Left ventricle myocardium inferior (tissue), 1 donor: ENCODE data around the gene RIMKLB. TPM values are rescaled to one million over a fixed set of nuclear protein-coding genes. Genes with fewer than 3 reads are reported as not detected.

Experiments used
- DNase-seq: peaks from one replicate; pipeline ENCODE4 v3.0.0-alpha.2; 2020
- H3K27ac ChIP-seq: fragments of 200-600 bp; replicated peaks from 2 replicates; pipeline ENCODE4 v1.8.0; 2021
- H3K27me3 ChIP-seq: fragments of 200-600 bp; 2 replicates; pipeline ENCODE4 v1.8.0; 2021; ENCODE audit warnings: low read depth
- H3K36me3 ChIP-seq: fragments of 200-600 bp; 2 replicates; pipeline ENCODE4 v1.8.0; 2021
- H3K4me1 ChIP-seq: fragments of 200-600 bp; 2 replicates; pipeline ENCODE4 v1.8.0; 2021
- H3K4me3 ChIP-seq: fragments of 200-600 bp; 2 replicates; pipeline ENCODE4 v1.8.0; 2021; ENCODE audit warnings: mild to moderate bottlenecking, moderate library complexity
- H3K9me3 ChIP-seq: fragments of 200-600 bp; replicated peaks from 2 replicates; pipeline ENCODE4 v1.8.0; 2021
- CTCF ChIP-seq: fragments of 200-600 bp; IDR thresholded peaks from 2 replicates; pipeline ENCODE4 v1.8.0; 2021; ENCODE audit warnings: antibody characterized with exemption, mild to moderate bottlenecking, borderline replicate concordance
- intact Hi-C: fragments of 100-400 bp; cut with micrococcal nuclease; formaldehyde crosslinking; loops from one replicate; pipeline ENCODE4 v1.11.0; 2022
- total RNA-seq: library from RNA; stranded (reverse); fragmentation: NEBNext Ultra II Directional; extraction: Animal tissue kit (Norgen Biotek cat#: 25700); gene quantifications from one replicate; pipeline ENCODE4 v1.2.1, GENCODE V29; 2021
- donor health status: DM: no; HTN: yes; CAD: no; lungs with severe emphysema.

The RIMKLB gene
- total RNA-seq, 1 donor from 2014 or later, result 14.0 TPM

DNA sequence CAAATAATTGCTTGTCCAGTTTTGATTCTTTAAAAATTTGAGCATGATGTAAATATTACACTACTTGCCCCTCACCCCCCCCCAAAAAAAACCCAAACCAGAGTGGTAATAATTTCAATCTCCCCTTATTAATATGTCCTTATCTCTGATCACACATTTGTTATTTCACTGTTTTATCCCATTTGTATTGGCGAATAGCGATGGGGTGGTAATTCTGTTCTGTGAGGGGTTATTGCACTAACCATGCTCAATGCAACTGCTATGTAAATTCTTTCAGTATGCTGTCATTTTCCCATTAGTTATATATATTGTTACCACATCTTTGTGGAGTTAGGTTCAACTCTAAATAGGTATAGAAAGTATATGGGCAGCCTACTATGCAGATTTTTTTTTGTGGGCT, 1.1 kb downstream of the RIMKLB start:
- no peak for DNase-seq
- peak overlapping the region; percentile 99 for H3K4me3 ChIP-seq
- intact Hi-C loops, result no loop called here
- no peaks in the 10 kb centered on the region for H3K27me3 ChIP-seq
- no peak for TF ChIP-seq CTCF
- peak overlapping the region; percentile 94 for H3K27ac ChIP-seq
- H3K9me3 ChIP-seq, result no peaks in the 10 kb centered on the region
- peaks cover 63% of the 10 kb centered on the region for H3K4me1 ChIP-seq
- no peaks in the 10 kb centered on the region for H3K36me3 ChIP-seq

- peak overlapping the region; percentile 1 for H3K4me3 ChIP-seq
- no peak for TF ChIP-seq CTCF
Observed at GRCh38 chr12:8699714-8700113, 1.9 kb downstream of the RIMKLB start.

GRCh38 chr12:8701046-8701660, 3.4 kb downstream of the RIMKLB start:
- no peak for DNase-seq
- H3K27ac ChIP-seq, result peak overlapping the region; percentile 56
- no peaks in the 10 kb centered on the region for H3K27me3 ChIP-seq
- H3K4me3 ChIP-seq, result peak overlapping the region; percentile 27
- TF ChIP-seq CTCF, result no peak
- no peaks in the 10 kb centered on the region for H3K9me3 ChIP-seq
- peaks cover 63% of the 10 kb centered on the region for H3K4me1 ChIP-seq
- intact Hi-C loops, result no loop called here
- H3K36me3 ChIP-seq, result no peaks in the 10 kb centered on the region

More at GRCh38 chr12:8699714-8700113, 1.9 kb downstream of the RIMKLB start:
- Histone ChIP-seq H3K9me3 (no peaks in the 10 kb centered on the region), H3K27ac (peak overlapping the region; percentile 56), H3K36me3 (no peaks in the 10 kb centered on the region), H3K27me3 (no peaks in the 10 kb centered on the region), H3K4me1 (peaks cover 63% of the 10 kb centered on the region)
- intact Hi-C loops, result no loop called here
- no peak for DNase-seq

GRCh38 chr12:8702159-8702558, 4.4 kb downstream of the RIMKLB start:
- peak overlapping the region; percentile 56 for H3K27ac ChIP-seq
- peaks cover 55% of the 10 kb centered on the region for H3K4me1 ChIP-seq
- H3K9me3 ChIP-seq, result no peaks in the 10 kb centered on the region
- no peaks in the 10 kb centered on the region for H3K27me3 ChIP-seq
- H3K36me3 ChIP-seq, result no peaks in the 10 kb centered on the region
- intact Hi-C loops, result no loop called here
- no peak overlapping the region for H3K4me3 ChIP-seq
- no peak for TF ChIP-seq CTCF
- DNase-seq, result no peak

DNA sequence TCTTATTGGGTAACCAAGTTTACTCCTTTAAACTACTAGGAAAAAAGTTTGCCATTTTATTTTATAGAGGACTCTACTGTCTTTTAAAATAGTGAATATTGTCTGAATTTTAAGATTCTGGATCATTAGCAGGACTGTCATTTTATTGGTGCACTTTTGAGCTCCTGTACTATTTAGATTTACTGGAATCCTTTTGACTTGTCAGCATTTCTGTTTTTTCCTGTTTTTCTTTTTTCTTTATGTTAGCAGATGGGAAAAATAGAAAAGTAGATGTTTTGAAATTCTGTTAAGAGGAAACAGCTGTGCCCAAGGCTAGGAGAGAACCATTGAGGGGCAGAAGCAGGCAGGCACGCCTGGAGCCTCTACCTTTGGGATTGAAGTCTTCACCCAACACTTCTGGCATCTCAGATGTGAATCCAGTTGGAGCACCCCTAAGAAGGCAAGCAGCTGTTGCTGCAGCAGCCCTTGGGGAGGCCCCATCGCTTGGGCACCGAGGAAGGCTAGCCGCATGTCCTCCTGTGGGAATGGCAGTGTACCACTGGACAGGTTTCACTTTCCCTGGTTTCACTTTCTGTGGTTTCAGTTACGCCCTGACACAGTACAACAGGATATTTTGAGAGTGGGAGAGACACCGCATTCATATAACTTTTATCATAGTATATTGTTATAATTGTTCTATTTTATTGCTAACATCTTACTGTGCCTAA, 11.5 kb downstream of the RIMKLB start:
- Histone ChIP-seq H3K27me3 (no peaks in the 10 kb centered on the region), H3K9me3 (no peaks in the 10 kb centered on the region), H3K36me3 (no peaks in the 10 kb centered on the region), H3K27ac (peak overlapping the region; percentile 60), H3K4me1 (peaks cover 38% of the 10 kb centered on the region), H3K4me3 (peak overlapping the region; percentile 52)
- no peak for TF ChIP-seq CTCF
- no peak for DNase-seq
- intact Hi-C loops, result no loop called here
